HG02798 (cell line): ENCODE results near the gene DENND4A.
A peak's percentile ranks its signal among the peaks of the same experiment; 100 is the strongest.

ENCODE experiments used
- ATAC-seq: cut with Tn5 transposase; IDR thresholded peaks from one replicate; pipeline ENCODE4 v1.9.1; 2021; ENCODE audit warnings: mild to moderate bottlenecking; ENCODE audit not compliant: unreplicated experiment, poor library complexity

DENND4A gene

GRCh38 chr15:65792138-65792987 lies at the start of gene DENND4A:
TSS of gene DENND4A (minus strand) at chr15:65792293. CDS start at chr15:65756450, 35,843 bp downstream.
- peak; percentile 88 for ATAC-seq

GRCh38 chr15:65841121-65841930 lies 49.2 kb upstream of the DENND4A start:
- ATAC-seq: no peak

- no peak for ATAC-seq
Observed at GRCh38 chr15:65839985-65840384, 47.9 kb upstream of the DENND4A start.

GRCh38 chr15:65839354-65839901 lies 47.3 kb upstream of the DENND4A start:
- ATAC-seq: no peak

GRCh38 chr15:65837301-65838294 lies 45.5 kb upstream of the DENND4A start:
- ATAC-seq: no peak

GRCh38 chr15:65836665-65837064 lies 44.6 kb upstream of the DENND4A start:
- ATAC-seq: no peak

GRCh38 chr15:65835447-65835846 lies 43.4 kb upstream of the DENND4A start:
- ATAC-seq: no peak

GRCh38 chr15:65834603-65835282 lies 42.6 kb upstream of the DENND4A start:
- no peak for ATAC-seq

GRCh38 chr15:65833501-65834205 lies 41.6 kb upstream of the DENND4A start:
- no peak for ATAC-seq

- no peak for ATAC-seq
Observed at GRCh38 chr15:65832549-65833364, 40.7 kb upstream of the DENND4A start.

GRCh38 chr15:65829130-65829764 lies 37.2 kb upstream of the DENND4A start:
- no peak for ATAC-seq

GRCh38 chr15:65828585-65828984 lies 36.5 kb upstream of the DENND4A start:
- ATAC-seq: no peak

GRCh38 chr15:65827065-65827464 lies 35.0 kb upstream of the DENND4A start:
- no peak for ATAC-seq

- no peak for ATAC-seq
Observed at GRCh38 chr15:65824941-65825544, 33.0 kb upstream of the DENND4A start.

- ATAC-seq: no peak
Observed at GRCh38 chr15:65824031-65824743, 32.1 kb upstream of the DENND4A start.

GRCh38 chr15:65822316-65822715 lies 30.2 kb upstream of the DENND4A start:
- ATAC-seq: no peak
